Mesenteric fat pad (tissue), 1 donor: ENCODE measurements around the gene LOXHD1. TPM values are rescaled to one million over a fixed set of nuclear protein-coding genes. Genes with fewer than 3 reads are reported as not detected.
A peak's percentile ranks its signal among the peaks of the same experiment; 100 is the strongest.

ENCODE experiments used
- DNase-seq: peaks from one replicate; pipeline ENCODE4 v3.0.0-alpha.2; 2020; ENCODE audit warnings: low spot score
- total RNA-seq: library from RNA; stranded (reverse); fragmentation: NEBNext Ultra II Directional; extraction: Animal tissue kit (Norgen Biotek cat#: 25700); gene quantifications from one replicate; pipeline ENCODE4 v1.2.1, GENCODE V29; 2021
- donor health status: DM: yes; HTN: yes; CAD: no.

Gene LOXHD1
- total RNA-seq, 1 donor from 2014 or later, result 2.3 TPM

GRCh38 chr18:46546111-46546640 is 110.8 kb downstream of the LOXHD1 start:
- DNase-seq, result no peak

GRCh38 chr18:46542545-46542944 is 114.5 kb downstream of the LOXHD1 start:
- DNase-seq, result peak; percentile 55

GRCh38 chr18:46541626-46542189 is 115.3 kb downstream of the LOXHD1 start:
- peak; percentile 51 for DNase-seq

GRCh38 chr18:46538376-46538775 is 118.6 kb downstream of the LOXHD1 start:
- DNase-seq, result peak; percentile 51

GRCh38 chr18:46536215-46536874 is 120.7 kb downstream of the LOXHD1 start:
- DNase-seq, result no peak

GRCh38 chr18:46531482-46531881 is 125.5 kb downstream of the LOXHD1 start:
- DNase-seq, result no peak

GRCh38 chr18:46528037-46528436 is 129.0 kb downstream of the LOXHD1 start:
- no peak for DNase-seq

DNA sequence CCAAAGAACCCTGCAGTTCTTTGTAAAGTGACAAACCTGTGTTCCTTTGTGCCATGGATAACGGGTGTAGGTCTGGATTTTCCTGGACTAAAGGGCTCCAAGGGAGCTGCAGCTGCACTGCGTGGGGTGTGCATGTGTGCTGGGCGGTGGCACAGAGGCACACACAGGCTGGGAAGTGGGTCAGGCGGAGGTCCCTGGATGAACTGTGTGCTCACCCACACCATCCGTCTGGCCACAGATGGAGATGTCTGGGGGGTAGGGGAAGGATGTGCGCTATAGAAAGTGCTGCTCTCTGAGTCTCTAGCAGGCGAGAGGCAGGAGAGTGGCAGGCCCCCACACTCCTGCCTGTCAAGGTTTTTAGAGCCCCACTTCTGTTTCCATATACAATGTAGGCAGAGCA is 137.2 kb downstream of the LOXHD1 start:
- no peak for DNase-seq

DNA sequence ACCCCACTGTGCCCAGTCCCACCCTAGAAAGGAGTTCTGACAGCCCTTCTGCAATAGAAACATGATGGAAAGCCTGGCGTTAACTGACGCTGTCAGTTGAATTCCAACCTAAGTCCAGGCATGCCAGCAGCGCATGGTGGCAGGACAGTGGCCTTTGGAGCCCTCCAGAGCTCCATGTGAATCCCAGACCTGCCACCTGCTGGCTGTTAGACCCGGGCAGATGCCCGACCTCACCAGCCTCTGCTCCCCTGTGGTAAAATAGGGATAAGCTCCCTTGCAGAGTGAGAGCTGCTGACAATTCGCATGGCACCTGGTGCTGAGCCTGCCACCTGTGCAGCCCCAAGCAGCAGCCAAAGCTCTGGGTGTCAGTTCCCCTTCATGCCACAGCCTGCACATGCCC is 138.6 kb downstream of the LOXHD1 start:
- no peak for DNase-seq

DNA sequence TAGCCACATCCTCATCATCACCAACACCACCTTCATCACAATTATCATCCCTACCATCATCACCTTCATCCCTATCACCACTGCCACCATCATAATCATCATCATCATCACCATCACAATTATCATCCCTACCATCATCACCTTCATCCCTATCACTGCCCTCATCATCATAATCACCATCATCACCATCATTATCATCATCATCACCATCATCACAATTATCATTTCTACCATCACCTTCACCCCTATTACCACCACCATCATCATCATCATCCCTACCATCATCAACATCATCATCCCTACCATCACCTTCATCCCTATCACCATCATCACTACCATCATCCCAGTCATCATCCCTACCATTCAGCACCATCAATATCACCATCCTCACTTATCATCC is 140.5 kb downstream of the LOXHD1 start:
- no peak for DNase-seq

GRCh38 chr18:46510386-46510785 is 146.6 kb downstream of the LOXHD1 start:
- no peak for DNase-seq

- no peak for DNase-seq
Measured at GRCh38 chr18:46509530-46509929, 147.5 kb downstream of the LOXHD1 start.

DNA sequence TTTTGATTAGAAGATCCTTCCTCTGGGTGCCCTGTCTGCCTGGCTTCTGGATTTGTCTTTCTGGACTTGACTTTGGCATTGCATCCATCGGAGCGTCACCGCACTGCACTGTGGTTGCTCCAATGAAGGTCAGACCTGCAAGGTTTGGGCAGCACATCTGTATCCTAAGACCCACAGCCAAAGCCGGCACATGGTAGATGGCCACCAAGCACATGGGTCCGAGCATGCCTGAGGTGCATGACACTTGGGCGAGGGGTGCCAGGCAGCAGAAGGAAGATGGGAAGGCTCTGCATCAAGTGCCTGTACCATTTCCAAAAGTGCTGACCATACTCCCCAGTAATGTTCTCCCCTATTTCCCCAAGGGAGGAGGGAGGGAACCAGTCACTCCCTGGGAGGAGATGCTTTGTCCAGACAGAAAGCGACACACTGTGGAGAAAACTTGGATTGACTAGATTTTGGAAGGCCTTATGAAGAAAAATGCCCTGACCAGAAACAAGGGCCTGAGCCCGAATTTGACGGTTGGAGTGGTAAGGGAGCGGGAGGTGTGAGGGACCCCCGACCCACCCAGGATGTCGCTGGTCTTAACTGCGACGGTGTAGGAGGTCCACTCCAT is 149.9 kb downstream of the LOXHD1 start:
- no peak for DNase-seq

DNA sequence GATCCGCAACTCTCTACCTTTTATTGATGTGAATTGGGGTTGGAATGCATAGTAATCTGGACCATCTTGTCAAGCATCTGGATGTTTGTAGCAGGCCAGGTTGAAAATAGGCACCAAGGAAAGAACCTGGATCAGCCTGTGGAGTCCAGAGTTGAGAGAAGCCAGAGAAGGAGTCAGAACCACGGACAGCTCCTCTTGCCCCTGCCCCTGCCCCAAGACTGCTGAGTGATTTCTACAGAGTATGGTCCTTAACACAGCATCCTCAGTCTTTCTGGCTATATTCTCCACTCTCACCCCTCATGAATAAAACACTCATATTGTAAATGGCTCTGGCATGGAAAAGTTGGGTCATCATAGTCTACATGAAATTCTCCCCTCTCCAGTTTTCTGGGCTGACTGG is 154.6 kb downstream of the LOXHD1 start:
- no peak for DNase-seq

DNA sequence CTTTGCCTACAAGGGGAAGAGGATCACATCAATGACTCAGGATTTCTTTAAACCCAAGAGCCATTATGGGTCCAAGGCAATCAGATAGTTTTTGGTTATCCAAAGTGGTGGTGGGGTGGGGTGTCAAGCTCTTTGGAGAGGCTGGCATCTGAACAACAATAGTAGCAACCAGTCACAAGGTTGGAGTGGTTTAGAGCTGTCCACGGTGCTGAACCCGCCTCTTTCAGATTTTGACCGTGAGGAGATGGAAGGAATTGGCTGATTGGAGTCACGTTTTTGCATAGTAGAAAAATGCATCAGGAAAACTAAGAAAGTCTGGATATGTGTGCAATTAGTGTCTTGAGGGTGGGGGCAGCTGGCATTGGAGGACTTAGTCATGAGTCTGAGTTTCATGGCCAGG is 159.9 kb downstream of the LOXHD1 start:
- DNase-seq, result no peak

DNA sequence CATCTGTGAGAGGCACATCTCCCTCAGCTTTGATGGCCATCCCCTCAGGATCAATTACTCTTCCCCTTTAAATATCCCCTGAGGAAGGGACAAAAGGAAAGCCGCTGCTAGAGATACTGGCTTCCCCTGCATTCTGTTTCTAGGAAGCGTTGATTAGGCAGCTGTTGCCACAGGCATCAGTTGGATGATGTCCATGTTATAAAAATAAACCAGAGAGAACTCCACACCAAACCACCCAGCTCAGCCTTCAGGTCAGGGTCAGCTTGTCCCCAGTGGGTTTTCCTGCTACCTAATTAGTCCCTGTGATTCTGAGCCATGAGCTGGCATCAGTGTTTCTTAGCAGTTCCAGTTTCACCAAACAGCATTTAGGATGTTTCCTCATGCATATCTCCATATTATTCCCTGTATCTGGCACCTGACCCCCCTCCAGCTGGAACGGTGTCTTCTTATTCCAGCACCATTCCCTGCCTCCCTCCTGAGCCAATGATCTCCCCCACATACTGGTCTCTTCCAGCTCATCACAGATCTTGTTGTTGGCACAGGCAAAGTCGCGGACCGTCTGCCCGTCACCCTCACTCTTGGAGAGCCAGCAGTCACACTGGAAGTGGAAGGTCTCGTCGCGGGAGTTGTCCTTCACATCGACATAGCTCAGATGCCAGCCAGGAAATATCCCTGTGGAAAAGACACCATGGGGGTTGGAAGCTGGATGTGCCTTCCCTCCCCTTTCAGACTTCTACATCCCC is 168.4 kb downstream of the LOXHD1 start:
- no peak for DNase-seq

GRCh38 chr18:46485675-46486194 is 171.3 kb downstream of the LOXHD1 start:
- no peak for DNase-seq

DNA sequence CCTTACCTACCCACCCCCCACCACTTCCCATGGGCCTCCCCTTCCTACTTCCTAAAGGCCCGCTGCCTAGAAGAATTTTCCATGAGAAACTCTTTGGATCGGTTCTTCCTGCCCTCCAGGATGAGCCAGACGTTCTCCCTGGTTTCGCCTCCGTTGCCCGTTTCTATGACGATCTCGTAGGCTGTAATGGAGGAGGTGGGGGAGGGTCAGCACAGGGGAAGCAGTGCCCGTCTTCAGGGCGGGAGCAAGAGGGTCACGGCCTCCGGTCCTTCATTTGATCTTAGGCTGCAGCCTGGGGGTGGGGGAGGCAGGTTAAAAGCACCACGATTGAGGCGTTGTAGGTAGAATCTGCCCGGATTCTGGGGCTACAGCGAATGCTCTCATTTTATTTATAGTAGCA is 172.0 kb downstream of the LOXHD1 start:
- DNase-seq, result no peak

DNA sequence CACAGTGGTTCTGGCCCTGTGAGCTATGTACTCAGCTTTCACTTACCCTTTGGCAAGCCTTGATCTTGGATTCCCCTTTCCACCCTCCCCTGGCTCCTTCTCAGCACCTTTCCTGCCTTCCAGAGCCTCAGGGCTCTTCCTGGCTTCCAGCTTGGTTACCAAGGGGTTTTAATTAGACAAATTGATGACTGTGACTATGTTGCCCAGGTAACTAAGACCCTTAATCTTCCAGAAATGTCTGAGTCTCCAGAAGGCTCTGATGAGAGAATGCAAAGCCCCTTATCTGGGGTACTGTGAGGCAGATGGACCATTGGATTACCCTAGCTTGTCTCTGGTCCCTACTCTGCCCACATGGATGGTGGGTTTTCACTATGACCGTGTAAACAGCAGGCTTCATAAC is 174.2 kb downstream of the LOXHD1 start:
- DNase-seq, result no peak

DNA sequence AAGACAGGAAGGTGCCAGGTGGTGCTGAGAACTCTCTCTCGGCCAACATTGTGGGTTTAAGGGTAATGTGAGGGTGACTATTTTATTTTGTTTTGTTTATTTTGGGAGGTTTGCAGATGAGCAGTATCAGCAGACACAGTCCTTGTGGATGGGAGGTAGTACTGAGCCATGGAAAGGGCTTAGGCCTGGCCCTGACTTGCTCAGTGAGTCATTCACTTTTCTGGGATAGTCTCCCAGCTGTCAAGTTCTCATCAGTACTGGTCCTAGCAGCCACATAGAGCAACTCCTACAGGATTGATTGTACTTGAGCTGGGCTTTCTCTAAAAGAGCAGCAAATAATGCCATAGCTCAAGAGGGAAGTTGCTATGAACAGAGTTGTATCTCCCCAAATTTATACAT is 175.2 kb downstream of the LOXHD1 start:
- no peak for DNase-seq

DNA sequence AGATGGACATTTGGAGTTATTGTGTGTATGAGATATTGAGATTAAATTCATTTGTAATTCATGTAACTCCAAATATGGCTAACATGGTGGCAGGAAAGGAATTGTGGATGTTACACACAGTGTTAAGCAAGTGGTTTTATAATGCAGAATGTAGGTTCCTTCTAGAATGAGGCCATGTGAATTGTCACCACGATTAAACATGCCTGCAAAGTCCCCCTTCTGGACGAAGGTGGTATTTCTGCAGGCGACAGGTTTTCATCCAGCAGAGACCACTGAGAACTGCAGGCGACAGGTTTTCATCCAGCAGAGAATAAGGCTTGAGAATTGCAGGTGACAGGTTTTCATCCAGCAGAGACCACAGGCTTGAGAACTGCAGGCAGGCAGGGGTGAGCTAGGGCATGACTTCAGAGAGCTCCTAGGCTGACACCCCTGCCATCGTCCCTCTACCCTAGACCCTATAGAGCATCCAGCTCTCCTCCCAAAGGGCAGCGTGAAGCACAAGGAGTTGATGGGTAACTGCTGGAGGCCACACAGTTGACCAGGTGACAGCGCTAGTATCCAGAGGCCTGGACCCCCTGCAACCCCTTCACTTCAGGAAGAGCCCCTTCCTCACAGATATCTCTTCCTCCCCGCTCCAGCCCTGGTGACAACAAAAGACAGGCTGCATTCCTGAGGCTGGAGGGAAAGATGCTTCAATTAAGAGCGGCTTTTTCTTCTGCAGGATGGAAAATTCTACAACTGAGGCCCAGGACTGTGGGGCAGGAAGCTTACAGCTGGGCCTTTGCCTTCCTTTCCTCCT is 175.8 kb downstream of the LOXHD1 start:
- no peak for DNase-seq
